ENCODE data around the gene CRAMP1. TPM values are rescaled to one million over a fixed set of nuclear protein-coding genes. Genes with fewer than 3 reads are reported as not detected.

The CRAMP1 gene
- total RNA-seq, 1 donor from 2014 or later, result 24.1 TPM

DNA sequence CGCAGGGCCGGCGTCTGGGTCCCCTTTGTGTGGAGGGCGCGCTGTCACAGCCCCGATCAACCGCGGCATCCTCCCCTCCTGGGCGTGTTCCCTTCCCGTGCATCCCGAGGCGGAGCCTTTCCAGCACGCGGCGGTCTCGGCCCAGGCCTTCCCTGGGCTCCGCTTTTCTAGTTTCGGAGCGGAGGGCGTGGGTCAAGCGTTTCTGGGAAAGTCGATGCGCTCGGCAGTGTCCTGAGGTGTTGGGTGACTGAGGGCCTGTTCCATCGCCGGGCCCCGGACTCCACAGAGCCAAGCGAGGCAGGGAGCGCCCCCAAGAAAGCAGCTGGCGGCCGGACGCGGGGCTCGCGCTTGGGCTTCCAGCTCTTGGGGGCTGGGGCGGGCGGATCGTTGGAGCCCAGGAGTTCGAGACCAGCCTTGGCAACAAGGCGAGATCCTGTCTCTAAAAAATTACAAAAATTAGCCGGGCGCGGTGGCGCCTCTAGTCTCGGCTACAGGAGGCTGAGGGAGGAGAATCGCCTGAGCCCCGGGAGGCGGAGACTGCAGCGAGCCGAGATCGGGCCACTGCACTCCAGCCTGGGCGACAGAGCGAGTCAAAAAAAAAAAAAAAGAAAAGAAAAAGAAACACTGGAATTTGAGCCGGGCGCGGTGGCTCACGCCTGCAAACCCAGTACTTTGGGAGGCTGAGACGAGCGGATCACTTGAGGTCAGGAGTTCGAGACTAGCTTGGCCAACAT, 1.1 kb upstream of the CRAMP1 start:
- H3K27me3 ChIP-seq (ENCODE audit: low read depth), result no peaks in the 10 kb centered on the region
- ATAC-seq (peak; percentile 25 to 26), DNase-seq (no peak)
- intact Hi-C loops (cut with DNase I), result no loop called here
- TF ChIP-seq, protein P1, sequence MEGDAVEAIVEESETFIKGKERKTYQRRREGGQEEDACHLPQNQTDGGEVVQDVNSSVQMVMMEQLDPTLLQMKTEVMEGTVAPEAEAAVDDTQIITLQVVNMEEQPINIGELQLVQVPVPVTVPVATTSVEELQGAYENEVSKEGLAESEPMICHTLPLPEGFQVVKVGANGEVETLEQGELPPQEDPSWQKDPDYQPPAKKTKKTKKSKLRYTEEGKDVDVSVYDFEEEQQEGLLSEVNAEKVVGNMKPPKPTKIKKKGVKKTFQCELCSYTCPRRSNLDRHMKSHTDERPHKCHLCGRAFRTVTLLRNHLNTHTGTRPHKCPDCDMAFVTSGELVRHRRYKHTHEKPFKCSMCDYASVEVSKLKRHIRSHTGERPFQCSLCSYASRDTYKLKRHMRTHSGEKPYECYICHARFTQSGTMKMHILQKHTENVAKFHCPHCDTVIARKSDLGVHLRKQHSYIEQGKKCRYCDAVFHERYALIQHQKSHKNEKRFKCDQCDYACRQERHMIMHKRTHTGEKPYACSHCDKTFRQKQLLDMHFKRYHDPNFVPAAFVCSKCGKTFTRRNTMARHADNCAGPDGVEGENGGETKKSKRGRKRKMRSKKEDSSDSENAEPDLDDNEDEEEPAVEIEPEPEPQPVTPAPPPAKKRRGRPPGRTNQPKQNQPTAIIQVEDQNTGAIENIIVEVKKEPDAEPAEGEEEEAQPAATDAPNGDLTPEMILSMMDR (IDR thresholded peaks at IDR 0.05), result no peak
- peaks cover 17% of the 10 kb centered on the region for H3K36me3 ChIP-seq
- no peaks in the 10 kb centered on the region for H3K9me3 ChIP-seq
- peak overlapping the region; percentile 86 for H3K27ac ChIP-seq
- H3K4me3 ChIP-seq, result peak overlapping the region; percentile 92
- peaks cover 50% of the 10 kb centered on the region for H3K4me1 ChIP-seq

DNA sequence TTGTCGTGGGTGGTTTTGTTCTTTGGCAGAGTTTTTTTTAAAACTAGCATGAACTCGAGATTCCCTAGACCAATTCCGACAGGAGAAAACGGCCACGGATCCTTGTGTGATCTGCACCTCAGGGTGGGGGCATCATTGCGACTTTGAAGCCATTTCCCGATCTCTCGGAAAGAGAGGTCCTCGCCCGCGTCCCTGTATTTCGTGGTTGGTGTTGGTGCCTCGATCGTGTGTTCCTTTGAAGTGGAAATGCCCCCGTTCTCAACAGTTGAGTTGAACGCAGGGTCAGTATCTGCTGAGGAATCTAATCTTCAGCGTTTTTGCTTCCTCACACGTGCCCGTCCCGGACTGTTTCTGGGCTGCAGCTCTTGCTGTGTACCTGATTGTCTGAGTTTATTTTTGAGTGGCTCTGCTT, 1.1 kb downstream of the CRAMP1 start:
- H3K27ac ChIP-seq, result no peak overlapping the region
- no peak for ATAC-seq
- intact Hi-C loops (cut with DNase I), result no loop called here

DNA sequence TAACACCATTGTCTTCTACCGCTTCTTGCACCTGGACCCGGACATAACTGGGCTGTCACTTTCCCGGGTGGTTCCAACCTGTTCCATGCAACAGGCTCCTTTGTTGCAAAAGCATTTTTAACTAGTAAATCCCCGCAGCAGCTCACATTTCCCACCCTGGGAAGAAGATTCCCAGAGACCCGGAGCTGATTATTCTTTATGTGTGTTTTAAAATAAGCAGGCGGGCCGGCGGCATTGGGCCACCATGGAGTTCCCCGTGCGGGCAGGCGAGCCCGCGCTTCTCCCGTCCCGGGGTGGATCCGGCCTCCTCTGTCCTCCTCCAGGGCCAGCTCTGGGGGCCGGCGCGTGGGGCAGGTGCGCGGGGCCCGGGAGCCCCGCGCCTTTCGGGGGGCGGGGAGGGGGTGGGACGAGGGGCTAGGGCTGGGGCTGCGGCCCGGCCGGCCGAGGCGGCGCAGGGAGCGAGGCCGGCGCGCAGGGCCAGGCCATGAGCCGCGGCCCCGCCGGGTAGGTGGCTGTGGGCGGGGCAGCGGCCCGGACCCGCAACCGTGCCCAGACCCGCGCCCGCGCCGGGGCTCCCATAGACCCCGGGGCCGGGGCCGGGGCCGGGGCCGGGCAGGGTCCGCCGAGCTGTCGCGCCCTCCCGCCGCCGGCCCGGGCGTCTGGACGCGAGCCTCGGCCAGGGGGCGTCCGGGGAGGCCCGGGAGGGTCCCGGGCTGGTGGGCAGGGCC, 1.7 kb downstream of the CRAMP1 start:
- no peak overlapping the region for H3K27ac ChIP-seq
- peaks cover 66% of the 10 kb centered on the region for H3K4me1 ChIP-seq
- intact Hi-C loops (cut with DNase I), result no loop called here

More for the DNA sequence above, 1.1 kb downstream of the CRAMP1 start:
- peak overlapping the region; percentile 92 for H3K4me3 ChIP-seq
- no peak for DNase-seq
- TF ChIP-seq, protein P1 (IDR thresholded peaks at IDR 0.05), result no peak
- no peaks in the 10 kb centered on the region for H3K27me3 ChIP-seq (ENCODE audit: low read depth)
- peaks cover 13% of the 10 kb centered on the region for H3K36me3 ChIP-seq
- H3K4me1 ChIP-seq, result peaks cover 66% of the 10 kb centered on the region
- H3K9me3 ChIP-seq, result no peaks in the 10 kb centered on the region

GRCh38 chr16:1614456-1615102, 2.4 kb downstream of the CRAMP1 start:
- Histone ChIP-seq H3K27me3 (ENCODE audit: low read depth) (no peaks in the 10 kb centered on the region), H3K9me3 (no peaks in the 10 kb centered on the region), H3K4me1 (peaks cover 60% of the 10 kb centered on the region), H3K27ac (peak overlapping the region; percentile 73), H3K36me3 (peaks cover 26% of the 10 kb centered on the region), H3K4me3 (peak overlapping the region; percentile 92)
- TF ChIP-seq, protein P1 (IDR thresholded peaks at IDR 0.05), result no peak
- intact Hi-C loops (cut with DNase I), result no loop called here
- DNase-seq (no peak), ATAC-seq (no peak)

More for the DNA sequence above, 1.7 kb downstream of the CRAMP1 start:
- Histone ChIP-seq H3K9me3 (no peaks in the 10 kb centered on the region), H3K36me3 (peaks cover 19% of the 10 kb centered on the region), H3K4me3 (peak overlapping the region; percentile 92), H3K27me3 (ENCODE audit: low read depth) (no peaks in the 10 kb centered on the region)
- ATAC-seq (no peak), DNase-seq (no peak)
- TF ChIP-seq, protein P1 (IDR thresholded peaks at IDR 0.05), result no peak

DNA sequence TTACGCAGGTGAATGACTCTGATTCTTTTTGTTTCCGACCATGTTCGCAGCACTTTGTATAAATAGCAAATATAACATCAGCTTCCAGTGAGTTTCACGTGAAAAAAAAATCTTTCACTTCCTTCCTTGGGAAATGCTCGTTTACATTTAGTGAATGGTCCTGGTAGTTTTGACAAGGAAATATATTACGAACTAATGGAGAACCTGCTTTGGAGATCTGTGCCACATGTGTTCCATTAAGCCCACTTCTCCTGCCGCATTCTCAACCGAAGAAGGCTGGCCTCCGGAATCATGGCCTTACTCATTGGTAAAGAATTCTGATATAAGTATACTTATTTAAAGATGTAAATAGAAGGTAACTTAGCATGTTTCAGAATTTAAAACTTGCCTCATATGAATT, 3.6 kb downstream of the CRAMP1 start:
- intact Hi-C loops (cut with DNase I), result no loop called here
- H3K4me3 ChIP-seq, result peak overlapping the region; percentile 92
- H3K27me3 ChIP-seq (ENCODE audit: low read depth), result no peaks in the 10 kb centered on the region
- DNase-seq (no peak), ATAC-seq (no peak)
- peaks cover 38% of the 10 kb centered on the region for H3K36me3 ChIP-seq
- TF ChIP-seq, protein P1 (IDR thresholded peaks at IDR 0.05), result no peak
- H3K27ac ChIP-seq, result peak overlapping the region; percentile 73
- no peaks in the 10 kb centered on the region for H3K9me3 ChIP-seq
- H3K4me1 ChIP-seq, result peaks cover 51% of the 10 kb centered on the region
